ENCODE data around the gene CELA3A.
"Not testable (repeated sequence)": the region's sequence is repeated elsewhere in the genome, so short reads cannot be mapped to it uniquely, and the experiment has no call there.

Gene CELA3A, protein sequence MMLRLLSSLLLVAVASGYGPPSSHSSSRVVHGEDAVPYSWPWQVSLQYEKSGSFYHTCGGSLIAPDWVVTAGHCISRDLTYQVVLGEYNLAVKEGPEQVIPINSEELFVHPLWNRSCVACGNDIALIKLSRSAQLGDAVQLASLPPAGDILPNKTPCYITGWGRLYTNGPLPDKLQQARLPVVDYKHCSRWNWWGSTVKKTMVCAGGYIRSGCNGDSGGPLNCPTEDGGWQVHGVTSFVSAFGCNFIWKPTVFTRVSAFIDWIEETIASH

DNA sequence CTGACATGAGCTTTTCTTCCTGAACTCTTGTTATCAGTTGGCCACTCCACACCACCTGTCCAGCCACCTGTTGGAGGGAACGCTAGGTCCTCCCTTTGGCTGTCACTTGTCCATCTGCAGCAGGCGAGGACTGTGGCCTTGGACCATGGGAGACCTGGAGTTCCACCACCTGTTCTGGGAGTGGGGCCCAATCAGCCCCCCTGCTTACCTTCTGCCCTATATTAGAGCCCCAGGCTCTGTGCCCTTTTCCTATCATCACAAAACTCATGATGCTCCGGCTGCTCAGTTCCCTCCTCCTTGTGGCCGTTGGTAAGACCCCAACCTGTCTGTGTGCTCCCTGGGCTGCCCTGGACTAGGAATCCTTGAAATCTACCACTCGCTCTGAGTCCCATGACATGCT lies at the start of gene CELA3A:
Gene CELA3A (plus strand): TSS at position 249 of the 400 bp plus-strand sequence. CDS start 18 bp downstream, at position 267.
- no peak for DNase-seq (ENCODE audit: low read depth)

DNA sequence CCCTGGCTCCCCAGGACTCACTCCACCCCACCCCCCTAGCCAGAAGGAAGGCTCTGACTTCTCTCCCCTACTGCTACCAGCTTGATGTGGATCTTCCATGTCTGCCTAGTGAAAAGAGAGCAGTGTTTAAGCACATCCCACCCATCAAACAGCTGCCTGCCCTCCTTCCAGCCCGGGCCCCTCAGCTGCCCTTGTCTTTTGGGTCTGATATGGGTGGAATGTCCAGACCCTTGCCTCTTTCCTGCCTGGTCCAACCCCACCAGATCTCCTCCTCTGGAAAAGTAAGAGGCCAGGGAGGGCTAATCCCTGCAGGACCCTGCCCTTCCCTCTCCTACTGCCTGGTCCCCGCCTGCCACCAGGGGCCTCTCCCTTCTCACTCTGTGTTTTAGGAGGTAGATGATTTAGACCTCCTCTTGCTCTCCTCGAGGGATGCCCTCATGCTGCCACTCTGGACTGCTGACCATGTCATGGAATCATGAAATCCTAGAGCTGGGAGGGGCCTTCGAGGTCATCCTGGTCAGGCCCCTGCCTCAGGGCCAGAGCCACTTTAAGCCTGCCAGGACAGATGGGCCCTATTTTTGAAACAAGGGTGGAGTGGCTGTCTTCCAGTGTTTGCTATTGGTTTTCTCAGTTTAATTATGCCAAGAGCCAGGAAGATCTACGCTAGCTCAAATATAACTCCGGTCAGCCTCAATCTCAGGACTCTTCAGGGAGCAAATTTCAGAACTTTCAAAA lies 48.5 kb upstream of the CELA3A start:
- DNase-seq (ENCODE audit: low read depth), result no peak

DNA sequence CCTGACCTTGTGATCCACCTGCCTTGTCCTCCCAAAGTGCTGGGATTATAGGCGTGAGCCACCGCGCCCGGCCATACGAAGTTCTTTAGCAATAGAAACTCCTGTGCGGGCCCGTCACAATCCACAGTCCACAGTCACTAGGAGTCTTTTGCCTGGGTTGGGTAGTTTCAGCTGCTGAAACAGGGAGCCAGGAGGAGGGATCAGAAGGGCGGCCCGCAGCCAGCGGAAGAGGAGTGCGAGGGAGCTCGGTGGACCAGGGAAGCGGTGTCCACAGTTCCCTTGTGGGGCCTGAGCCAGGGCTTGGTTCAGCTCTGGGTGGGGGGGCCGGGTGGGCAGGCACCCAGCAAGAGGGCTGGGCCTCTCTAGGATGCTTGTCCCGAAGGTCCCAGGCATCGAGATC lies 46.4 kb upstream of the CELA3A start:
- no peak for DNase-seq (ENCODE audit: low read depth)

DNA sequence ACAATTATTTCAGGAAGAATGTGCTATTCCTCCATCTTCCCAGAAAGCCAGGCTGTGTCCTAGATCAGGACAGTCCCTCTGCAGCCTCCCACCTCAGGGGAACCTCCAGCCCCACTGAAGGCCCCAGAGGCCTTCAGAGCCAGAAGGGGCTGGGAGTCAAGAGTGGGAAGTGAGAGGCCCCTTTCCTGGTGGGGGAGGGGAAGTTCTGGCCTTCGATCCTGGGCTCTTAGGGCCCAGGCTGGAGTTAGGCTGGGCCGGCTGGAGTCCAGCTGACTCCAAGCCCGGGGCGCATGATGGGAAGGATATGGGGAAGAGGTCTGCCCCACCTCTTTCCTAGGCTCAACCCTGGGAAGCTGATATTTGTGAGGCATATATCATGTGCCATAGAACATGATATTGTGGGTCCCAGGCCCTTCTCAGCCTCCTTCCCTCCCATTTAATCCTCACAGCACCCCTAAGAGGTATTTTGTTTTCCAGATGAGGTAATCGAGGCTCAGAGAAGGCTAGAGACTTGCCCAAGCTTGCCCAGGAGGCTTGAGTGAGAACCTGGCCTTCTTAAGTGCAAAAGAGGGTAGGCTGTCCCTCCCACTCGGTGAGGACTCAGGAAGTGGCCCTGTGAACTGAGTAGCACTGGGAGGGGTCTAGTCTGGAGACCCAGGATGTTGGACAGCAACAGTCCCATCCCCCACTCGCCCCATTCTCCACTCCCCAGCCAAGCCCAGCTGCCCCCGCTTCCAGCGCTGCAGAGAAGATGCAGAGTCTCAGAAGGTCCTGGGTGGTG lies 45.8 kb upstream of the CELA3A start:
- DNase-seq (ENCODE audit: low read depth), result no peak

DNA sequence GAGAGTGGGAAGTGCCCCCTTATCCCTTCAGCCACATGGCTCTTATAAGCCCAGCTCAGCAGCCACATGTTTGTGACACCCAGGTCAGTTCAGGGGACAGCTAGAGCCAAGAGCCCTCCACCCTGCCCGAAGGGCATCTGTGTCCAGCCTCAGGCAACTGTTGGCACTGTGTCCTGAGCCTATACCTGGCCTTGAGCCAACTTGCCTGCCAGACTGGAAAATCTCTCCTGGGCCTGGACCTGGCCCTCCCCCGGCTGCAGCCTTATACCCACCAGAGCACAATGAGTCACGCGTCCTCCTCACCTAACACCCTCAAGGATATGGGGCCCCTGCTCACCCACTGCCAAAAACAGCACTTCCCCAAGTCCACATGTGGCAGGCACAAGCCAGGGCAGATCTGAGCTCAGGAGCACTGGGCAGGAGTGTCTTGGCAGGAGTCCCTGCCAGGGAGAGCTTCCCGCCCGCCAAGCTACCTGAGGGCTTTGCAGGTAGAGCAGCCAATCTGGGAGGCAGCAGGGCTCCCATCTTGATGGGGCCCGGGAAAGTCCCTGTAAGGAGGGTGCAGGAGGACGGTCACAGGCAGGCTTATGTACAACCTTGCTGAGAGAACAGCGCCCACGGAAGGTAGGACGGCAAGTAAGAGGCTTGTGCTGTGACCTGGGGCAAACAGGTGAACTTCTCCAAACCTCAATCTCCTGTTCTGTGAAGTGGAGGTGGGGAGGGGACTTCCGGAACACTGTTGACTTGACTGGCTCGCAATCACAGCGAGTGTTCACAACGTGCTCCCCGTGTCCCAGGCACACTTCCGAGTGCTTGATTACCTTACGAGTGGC lies 44.5 kb upstream of the CELA3A start:
- DNase-seq (ENCODE audit: low read depth), result peak; percentile 27

DNA sequence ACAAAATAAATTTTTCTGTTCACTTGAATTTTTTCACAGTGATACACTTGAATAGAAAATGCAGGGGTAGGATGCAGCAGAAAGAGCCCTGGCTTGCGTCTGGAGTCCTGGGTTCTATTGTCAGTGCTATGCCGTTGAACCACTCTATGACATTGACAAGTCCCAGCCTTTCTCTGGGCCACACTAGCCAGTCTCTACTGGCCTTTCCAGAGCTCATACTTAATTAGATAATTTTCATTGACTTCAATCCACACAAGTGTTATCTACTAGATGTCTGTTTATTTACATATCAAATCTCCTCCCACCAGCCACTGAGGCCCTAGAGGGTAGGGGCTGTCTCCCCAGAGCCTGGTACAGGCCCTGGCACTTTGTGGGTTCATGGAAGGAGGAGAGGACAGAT lies 40.1 kb upstream of the CELA3A start:
- no peak for DNase-seq (ENCODE audit: low read depth)

DNA sequence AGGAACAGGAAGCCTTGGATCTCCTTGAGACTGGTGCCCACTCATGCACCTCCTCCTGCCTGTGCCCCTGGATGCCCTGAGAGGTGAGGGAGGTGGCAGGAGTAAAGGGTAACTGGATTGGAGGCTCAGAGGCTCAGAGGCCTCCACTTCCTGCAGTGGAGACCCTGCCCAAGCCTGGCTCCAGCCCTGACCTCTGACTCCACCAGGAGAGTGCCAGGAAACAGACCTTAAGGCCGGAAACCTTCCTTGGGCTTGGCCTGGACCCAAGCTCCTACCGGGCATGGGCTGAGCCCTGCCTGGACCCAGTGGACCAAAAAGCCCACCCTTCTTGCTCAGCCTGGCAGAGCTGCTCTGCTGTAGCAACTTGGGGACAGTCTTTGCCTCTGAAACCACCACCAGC lies 39.7 kb upstream of the CELA3A start:
- no peak for DNase-seq (ENCODE audit: low read depth)

DNA sequence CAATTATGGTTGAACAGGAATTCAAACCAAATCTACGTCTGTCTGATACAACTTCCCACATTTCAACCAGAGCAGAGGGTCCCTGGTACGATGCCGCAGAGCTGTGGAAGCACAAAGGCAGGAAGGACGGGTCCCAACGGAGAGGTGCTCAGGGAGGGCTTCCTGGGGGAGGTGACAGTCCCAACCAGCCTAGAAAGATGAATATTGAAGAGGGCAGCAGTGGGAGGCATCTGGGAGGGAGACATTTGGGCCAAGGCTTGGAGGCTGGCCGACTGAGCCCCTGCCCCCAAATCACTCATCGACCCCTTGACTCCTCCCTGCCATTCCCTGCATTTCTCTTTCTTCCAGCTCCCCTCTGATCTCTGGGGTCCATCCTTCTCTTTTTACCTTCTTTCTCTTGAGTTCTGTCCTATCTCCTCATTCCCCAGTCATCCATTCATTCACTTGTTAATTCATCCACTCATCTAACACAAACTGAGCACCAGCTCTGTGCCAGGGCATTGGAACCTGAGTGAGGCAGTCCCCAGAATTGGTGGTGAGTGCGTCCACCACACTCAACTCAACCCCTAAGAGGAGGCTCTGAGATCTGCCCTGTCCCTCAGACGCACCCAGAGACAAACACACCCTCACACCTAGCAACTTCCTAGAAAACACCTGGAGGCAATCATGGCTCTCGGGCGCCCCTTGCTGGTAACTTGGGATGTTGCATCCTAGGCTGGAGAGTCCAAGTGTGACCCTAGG lies 37.8 kb upstream of the CELA3A start:
- DNase-seq (ENCODE audit: low read depth), result peak; percentile 70

DNA sequence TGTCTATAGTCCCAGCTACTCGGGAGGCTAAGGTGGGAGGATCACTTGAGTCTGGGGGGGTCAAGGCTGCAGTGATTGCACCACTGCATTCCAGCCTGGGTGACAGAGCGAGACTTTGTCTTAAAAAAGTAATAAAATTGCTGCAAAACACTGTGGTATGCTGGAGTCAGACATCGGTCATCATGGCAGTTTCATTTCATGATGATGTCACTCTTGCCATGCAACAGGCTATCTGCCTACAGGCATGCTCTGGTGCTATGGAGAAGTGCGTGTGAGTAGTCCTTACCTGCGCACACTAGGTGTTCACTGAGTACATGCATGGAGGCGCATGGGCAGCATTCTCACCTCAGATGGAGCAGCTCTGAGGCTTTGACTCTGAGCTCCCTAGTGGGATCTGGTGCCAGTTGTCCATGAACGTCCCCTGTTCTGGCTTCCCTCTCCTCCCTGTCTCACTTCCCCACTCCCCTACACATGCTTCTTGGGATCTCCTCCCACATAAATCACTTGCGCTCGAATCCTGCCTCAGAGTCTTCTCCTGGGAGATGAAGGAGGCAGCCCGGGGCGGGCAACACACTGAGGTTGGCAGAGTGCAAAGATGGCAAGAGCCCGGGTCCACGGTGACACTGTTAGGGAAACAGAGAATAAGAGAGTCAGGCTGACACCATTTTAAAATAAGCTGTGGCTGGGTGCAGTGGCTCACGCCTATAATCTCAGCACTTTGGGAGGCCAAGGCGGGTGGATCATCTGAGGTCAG lies 35.0 kb upstream of the CELA3A start:
- no peak for DNase-seq (ENCODE audit: low read depth)

DNA sequence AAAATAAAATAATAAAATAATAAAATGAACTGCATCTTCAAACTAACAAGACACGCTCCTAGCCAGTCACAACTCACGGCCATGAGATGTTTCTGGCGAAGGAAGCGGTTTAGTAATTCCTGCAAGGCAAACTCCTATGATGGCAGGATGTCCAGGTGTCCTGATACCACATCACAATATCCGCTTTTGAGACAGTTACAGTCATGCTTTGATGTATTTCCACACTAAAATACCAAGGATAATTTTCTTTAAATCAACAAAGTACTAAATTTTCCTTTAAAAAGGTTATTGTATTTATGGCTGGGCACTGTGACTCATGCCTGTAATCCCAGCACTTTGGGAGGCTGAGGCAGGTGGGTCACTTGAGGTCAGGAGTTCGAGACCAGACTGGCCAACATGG lies 34.2 kb upstream of the CELA3A start:
- DNase-seq (ENCODE audit: low read depth), result not testable (repeated sequence)

DNA sequence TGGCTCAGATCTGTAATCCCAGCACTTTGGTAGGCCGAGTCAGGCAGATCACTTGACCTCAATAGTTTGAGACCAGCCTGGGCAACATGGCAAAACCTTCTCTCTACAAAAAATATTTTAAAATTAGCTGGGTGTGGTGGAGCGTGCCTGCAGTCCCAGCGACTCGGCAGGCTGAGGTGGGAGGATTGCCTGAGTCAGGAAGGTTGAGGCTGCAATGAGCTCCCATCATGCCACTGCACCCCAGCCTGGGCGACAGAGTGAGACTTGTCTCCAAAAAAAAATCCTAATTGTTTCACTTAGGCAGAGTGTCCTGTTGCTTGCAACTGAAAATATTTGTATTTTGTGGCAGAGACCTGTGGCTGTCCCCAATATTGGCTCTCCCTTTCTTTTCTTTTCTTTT lies 32.4 kb upstream of the CELA3A start:
- DNase-seq (ENCODE audit: low read depth), result not testable (repeated sequence)

DNA sequence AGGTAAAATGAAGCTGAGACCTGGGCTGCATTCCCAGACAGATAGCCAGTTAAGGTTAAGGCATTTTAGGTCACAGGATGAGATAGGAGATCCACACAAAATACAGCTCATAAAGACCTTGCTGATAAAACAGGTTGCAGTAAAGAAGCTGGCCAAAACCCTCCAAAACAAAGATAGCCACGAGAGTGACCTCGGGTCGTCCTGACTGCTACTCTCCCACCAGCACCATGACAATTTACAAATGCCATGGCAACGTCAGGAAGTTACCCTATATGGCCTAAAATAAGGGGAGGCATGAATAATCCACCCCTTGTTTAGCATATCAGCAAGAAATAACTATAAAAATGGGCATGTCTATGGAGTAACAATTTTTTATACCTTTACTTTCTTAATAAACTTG lies 30.9 kb upstream of the CELA3A start:
- DNase-seq (ENCODE audit: low read depth), result not testable (repeated sequence)

DNA sequence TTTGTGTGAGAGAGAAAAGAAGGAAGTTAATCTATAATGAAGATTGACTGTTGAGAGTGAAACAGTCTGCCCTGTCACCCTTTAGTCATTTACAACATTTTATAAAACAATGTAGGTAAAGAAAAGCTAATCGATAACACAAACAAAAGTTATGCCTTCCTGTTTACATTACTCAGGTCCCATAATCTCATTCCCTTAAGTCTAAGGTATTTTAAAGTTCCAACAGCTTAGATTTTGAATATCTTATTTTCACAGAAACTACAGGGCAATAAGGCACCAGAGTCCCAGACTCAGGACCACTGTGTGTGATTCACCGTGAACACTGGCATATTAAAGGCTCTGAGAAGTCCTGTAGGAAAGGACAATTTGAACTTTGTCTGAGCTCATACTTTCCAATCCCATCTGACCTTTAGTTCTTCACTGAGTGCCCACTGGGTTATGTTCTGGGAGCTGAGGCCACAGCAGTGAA lies 28.4 kb upstream of the CELA3A start:
- DNase-seq (ENCODE audit: low read depth), result not testable (repeated sequence)

DNA sequence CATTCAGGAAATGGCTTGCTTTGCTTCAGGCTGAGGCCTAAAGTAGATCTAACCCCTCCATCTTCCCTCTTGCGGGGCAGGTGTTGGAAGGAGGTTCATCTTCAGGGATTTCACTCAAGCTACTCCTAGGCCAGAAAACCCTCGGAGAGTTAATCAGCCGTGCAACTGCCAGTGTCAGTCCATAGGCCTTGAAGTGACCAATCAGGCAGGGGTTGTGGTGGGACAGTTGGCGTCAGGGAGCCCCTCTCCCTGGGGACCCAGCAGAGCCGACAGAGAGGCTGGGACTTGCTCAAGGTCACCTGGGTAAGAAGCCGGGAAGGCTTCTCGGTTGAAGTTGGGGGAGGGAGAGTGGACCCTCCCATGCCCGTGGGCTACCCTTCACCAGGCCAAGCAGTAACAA lies 27.5 kb upstream of the CELA3A start:
- DNase-seq (ENCODE audit: low read depth), result not testable (repeated sequence)

DNA sequence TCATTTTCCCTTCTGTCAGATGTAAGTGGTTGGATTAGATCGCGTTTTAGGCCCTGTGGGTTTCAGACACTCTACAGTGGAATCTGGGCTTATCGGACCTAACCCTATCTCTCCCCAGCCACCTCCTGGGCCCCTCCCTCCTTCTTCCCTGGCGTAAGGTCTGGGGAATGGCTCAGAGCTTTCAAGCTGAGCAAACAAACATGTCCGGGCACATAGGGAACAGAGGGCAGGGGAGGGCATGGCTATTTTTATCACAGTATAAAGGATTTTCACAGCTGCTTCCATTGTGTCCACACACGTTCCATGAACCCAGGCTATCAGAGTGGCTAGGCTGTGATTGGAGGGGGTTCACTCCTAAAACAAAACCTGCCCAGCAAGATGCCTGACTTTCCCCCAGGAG lies 26.8 kb upstream of the CELA3A start:
- not testable (repeated sequence) for DNase-seq (ENCODE audit: low read depth)

DNA sequence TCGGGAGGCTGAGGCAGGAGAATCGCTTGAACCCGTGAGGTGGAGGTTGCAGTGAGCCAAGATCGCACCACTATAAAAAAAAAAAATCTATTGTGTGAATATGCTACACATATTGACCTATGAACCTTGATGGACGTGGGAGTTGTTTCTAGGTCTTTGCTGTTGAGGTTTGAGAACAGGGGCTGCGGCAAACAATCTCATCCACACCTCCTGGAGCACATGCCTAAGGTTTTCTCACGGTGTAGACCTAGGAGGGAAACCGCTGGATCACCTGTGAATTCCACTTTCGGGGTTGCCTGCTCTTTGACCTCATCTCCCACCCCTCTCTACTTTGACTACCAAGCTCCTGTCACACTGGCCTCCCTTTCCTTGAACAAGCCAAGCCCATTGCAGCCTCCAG lies 26.2 kb upstream of the CELA3A start:
- DNase-seq (ENCODE audit: low read depth), result not testable (repeated sequence)

DNA sequence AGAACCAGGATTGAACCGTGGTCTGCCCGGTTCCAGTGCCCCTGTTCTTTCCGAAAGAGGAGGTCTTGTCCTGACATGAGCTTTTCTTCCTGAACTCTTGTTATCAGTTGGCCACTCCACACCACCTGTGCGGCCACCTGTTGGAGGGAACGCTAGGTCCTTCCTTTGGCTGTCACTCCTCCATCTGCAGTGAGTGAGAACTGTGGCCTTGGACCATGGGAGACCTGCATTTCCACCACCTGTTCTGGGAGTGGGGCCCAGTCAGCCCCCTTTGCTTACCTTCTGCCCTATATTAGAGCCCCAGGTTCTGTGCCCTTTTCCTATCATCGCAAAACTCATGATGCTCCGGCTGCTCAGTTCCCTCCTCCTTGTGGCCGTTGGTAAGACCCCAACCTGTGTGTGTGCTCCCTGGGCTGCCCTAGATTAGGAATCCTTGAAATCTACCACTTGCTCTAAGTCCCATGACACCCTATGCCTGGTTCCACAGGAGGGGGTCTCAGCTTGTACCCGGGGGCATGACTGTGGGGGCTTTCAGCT lies 24.7 kb upstream of the CELA3A start, which contains the start of gene CELA3B:
Gene CELA3B (plus strand): TSS at position 320 of the 537 bp plus-strand sequence. CDS start 18 bp downstream, at position 338.
- not testable (repeated sequence) for DNase-seq (ENCODE audit: low read depth)

DNA sequence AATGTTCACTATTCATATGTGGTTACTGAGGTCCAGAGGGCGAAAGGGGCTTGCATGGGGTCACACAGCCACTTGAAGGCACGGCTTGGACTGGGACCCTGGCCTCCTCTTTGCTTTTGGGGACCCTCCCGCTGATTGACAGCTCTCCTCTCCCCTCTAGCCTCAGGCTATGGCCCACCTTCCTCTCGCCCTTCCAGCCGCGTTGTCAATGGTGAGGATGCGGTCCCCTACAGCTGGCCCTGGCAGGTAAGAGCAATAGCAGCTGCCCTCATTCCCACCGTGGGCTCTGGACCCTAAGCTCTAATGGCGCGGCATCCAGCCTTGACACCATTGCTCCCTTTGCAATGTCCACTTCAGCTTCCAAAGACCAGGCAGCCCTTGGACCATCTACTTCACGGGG lies 23.2 kb upstream of the CELA3A start:
- DNase-seq (ENCODE audit: low read depth), result not testable (repeated sequence)

DNA sequence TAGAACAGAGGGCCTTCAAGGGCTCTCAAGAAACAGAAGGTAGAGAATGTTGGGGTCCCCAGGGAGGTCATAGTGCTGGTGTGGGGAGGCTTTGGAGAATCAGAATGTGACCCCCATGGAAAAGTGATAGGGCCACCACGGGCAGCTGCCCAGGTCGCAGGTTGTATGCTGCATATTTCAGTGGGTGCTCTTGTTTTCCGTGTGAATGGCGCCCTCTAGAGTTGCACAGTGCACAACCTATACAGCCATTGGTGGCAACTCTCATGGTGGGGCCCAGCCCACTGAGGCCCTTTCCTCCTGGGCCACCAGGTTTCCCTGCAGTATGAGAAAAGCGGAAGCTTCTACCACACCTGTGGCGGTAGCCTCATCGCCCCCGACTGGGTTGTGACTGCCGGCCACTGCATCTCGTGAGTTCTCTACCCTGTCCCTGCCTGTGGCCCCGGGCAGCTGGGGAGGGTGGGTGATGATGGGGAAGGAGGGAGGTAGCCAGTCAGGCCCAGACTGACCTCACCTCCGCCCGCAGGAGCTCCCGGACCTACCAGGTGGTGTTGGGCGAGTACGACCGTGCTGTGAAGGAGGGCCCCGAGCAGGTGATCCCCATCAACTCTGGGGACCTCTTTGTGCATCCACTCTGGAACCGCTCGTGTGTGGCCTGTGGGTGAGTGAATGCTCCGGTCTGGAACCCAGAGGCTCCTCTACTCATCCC lies 20.8 kb upstream of the CELA3A start:
- not testable (repeated sequence) for DNase-seq (ENCODE audit: low read depth)
